AG10803 (cell line): ENCODE results near the gene ZSCAN18.

Experiments used
- DNase-seq: peaks from one replicate; pipeline ENCODE4 v3.0.0; 2010; ENCODE audit warnings: low read depth
- H3K4me3 ChIP-seq: 2 replicates; pipeline ENCODE4 v1.5.1; 2011; ENCODE audit warnings: mild to moderate bottlenecking, low read length, control low read depth
- TF ChIP-seq, protein P1 (sequence below): conservative IDR thresholded peaks from 2 replicates; pipeline ENCODE4 v1.5.1; 2011; ENCODE audit warnings: mild to moderate bottlenecking, low read length, control low read depth, inconsistent platforms

The ZSCAN18 gene

DNA sequence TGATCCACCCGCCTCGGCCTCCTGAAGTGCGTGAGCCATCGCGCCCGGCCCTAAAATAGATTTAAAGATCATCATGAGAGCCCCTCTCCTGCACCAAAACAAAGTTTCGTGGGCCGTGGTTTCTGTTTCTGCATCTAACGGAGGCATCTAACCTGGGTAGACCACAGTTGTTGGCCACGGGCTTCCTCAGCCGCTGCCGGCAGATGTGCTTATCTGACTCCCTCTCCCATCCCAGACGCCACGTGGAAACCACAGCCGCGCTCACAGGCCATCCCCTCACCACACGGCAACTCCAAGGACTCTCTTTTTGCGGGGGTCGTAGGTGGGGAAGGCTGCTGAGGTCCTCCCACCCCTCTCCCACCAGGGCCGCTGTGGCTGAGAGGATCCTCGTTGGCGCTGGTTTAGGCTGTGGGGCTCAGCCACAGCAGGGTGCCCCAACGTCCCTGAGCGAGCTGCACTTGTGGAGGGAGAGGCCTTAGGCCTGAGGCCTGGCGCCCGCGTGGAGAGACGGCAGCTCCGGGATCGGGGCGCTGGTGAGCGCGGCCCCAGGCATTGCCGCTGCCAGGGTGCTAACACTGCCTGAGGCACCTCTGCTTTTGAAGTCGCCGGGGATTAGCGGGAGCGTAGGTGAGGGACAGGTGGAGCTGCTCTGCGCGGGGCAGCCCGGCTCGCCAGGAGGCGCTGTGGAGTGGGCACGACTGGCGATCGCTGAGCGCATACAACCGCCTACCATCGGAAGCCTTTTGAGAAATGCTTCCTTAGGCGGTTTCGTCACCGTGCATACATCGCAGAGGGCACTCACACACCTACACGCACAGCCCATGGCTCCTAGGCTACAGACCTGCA, 55.3 kb downstream of the ZSCAN18 start:
- no peak overlapping the region for H3K4me3 ChIP-seq
- TF ChIP-seq, protein P1, sequence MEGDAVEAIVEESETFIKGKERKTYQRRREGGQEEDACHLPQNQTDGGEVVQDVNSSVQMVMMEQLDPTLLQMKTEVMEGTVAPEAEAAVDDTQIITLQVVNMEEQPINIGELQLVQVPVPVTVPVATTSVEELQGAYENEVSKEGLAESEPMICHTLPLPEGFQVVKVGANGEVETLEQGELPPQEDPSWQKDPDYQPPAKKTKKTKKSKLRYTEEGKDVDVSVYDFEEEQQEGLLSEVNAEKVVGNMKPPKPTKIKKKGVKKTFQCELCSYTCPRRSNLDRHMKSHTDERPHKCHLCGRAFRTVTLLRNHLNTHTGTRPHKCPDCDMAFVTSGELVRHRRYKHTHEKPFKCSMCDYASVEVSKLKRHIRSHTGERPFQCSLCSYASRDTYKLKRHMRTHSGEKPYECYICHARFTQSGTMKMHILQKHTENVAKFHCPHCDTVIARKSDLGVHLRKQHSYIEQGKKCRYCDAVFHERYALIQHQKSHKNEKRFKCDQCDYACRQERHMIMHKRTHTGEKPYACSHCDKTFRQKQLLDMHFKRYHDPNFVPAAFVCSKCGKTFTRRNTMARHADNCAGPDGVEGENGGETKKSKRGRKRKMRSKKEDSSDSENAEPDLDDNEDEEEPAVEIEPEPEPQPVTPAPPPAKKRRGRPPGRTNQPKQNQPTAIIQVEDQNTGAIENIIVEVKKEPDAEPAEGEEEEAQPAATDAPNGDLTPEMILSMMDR = no peak
- DNase-seq = no peak

DNA sequence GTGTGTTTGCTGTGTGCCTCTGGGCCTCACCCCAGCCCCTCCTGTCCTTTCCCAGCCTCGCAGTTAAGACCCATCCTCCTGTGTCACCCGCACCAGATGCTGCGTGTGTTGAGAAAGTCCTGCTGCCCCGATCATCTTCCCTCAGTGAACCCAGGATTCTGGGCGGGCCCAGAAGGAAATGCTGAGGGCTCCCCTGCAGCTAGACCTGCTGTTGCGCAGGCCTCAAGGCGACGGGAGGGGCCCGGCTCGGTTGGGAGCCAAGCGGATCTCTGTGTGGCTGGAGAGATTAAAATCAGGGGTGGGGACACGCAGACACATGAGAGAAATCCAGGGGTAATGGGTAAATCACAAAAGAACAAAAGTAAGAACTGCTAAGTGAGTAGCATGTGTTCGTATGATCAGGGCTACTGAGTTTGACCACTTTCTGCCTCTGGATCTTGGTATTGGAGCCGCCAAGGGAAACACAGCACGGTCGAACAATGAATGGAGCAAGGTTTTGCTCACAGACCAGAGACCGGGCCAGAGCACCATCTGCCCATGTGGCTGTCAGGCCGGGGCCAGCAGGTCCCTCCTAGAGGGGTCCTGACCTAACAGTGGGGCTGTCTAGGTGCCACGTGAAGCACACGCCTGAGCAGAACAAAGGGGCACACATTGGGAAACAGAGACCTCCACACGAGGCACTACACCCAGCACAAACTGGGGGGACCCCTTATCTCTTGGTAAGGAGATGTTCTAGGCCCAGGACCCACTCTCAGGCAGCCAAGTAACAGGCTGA, 57.1 kb downstream of the ZSCAN18 start:
- TF ChIP-seq, protein P1 = no peak
- no peak for DNase-seq

DNA sequence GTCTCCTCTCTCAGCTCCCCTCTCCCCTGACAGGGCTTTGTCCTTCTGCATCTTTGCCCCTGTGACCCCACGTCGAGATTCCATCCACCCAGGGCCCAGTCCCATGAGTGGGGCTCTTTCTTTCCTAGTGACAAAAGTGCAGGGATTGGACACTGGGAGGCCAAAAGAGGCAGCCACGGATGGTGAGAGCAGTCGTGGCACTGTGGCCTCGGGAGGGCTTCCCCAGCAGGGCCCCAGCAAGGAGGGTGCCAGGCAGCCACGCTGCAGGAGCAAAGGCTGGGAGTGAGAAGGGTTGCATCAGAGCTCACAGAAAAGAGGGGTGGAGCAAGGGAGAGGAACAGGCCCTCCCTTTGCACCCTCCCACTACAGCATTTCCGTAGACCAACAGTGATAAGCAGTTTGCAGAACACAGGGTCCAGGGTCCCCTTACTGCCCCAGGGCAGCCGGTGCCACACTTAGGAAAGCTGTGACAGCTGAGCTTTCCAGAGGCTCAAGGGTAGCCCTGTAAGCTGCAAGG, 59.3 kb downstream of the ZSCAN18 start:
- DNase-seq = no peak
- TF ChIP-seq, protein P1 = no peak
- H3K4me3 ChIP-seq = no peak overlapping the region

More for the DNA sequence above, 57.1 kb downstream of the ZSCAN18 start:
- H3K4me3 ChIP-seq = no peak overlapping the region

DNA sequence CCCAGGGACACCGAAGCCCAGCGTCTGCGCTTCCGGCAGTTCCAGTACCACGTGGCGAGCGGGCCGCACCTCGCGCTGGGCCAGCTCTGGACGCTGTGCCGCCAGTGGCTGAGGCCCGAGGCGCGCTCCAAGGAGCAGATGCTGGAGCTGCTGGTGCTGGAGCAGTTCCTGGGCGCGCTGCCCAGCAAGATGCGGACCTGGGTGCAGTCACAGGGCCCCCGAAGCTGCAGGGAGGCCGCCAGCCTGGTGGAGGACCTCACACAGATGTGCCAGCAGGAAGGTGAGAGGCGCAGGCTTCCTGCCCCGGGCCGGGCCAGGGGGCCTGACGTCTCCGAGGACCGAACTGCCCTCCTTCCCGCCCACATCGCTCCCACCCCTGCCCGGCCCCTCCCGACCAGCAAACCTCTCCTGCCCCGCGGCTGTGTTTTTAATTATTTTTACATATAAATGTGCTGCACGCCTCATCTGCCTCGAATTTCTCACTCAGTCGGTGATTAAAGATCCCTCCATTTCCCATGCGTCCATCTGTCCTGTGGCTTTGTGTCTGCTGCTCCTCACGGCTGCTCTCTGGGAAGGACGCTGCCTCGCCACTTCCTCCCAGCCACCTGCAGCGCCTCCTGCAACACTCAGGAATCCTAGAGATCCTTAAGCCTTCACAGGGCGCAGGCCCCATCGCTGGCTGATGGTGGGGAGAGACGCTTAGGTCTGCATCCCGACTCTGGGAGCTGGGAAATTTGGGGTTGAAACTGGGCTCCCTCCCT, 59.9 kb downstream of the ZSCAN18 start:
- TF ChIP-seq, protein P1 = no peak
- DNase-seq = no peak
- H3K4me3 ChIP-seq = no peak overlapping the region

DNA sequence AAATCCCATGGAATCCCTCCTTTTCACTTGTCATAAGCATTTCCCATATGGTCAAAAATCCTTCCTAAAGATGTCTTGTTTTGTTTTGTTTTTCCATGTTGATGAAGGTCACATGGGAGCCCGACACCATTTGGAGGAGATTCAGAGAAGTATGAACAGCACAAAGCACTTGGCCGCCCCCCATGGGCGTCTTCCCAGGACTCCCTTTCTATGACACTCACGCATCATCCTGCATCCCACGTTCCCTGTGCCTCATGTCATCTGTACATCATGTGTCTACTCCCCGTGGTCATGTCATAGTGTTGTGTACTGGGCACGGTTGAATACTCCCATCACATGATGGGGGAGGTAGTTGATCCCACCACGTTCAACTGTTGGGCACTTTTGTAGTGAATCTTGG, 62.2 kb downstream of the ZSCAN18 start:
- DNase-seq = no peak
- TF ChIP-seq, protein P1 = no peak
- H3K4me3 ChIP-seq = no peak overlapping the region

DNA sequence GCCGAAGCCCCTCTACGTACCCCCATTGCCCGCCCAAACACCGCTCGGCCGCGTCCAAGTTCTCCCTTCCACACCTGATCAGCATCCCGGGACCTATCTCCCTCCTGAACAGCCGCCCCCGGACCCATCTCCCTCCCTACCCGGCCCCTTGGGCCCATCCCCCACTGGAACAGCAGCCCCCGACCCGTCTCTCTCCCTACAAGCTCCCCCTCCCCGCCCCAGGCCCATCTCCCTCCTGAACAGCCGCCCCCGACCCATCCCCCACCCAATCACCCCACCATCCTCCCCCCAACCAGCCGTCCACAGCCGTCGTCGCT, 63.6 kb downstream of the ZSCAN18 start:
- TF ChIP-seq, protein P1 = no peak
- no peak overlapping the region for H3K4me3 ChIP-seq
- DNase-seq = no peak
